Measurements from ENCODE around the gene RIN3.

DNA sequence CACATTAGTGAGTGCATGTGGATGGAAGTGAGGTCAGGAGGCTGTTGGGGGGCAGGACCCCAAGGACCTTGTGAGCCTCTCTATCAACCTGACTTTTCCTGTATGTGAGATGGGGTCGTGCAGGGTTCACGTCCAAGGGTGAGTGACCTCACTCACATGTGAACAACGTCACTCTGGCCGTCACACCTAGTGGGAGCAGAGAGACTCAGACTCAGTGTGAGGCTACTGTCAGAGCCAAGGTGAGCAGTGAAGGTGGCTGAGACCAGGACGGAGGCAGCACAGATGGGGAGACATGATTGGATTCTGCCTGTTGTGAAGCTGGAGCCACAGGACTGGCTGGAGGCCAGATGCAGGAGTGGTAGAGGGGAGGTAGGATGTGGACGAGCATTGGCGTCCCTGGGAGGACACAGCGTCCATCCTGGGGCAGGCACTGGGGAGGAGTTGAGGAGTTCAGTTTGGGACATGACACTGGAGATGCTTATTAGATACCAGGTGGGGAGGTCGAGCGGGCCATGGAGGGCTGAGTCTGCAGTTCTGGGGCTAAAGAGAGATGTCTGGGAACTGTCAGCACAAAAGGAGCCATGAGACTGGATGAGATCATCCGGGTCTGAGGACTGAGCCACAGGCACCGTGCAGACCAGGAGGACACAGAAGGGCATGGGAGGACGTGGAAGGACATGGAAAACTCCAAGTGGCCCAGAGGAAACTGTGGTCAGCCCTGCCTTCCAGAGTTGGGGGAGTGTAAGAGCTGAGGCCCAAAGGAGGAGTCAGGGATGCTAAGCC lies 142.0 kb downstream of the RIN3 start:
- no peak for TF ChIP-seq FOXM1 (IDR thresholded peaks at IDR 0.05; ENCODE audit: borderline replicate concordance)
- no peak for TF ChIP-seq BHLHE40 (IDR thresholded peaks at IDR 0.05; ENCODE audit: borderline replicate concordance)
- no peak for TF ChIP-seq HDGF (IDR thresholded peaks at IDR 0.05; ENCODE audit: borderline replicate concordance)
- TF ChIP-seq, protein P1, sequence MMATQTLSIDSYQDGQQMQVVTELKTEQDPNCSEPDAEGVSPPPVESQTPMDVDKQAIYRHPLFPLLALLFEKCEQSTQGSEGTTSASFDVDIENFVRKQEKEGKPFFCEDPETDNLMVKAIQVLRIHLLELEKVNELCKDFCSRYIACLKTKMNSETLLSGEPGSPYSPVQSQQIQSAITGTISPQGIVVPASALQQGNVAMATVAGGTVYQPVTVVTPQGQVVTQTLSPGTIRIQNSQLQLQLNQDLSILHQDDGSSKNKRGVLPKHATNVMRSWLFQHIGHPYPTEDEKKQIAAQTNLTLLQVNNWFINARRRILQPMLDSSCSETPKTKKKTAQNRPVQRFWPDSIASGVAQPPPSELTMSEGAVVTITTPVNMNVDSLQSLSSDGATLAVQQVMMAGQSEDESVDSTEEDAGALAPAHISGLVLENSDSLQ (IDR thresholded peaks at IDR 0.05), result no peak
- no peak for TF ChIP-seq FOXA1 (IDR thresholded peaks at IDR 0.05)
- no peak for TF ChIP-seq FOXK2 (IDR thresholded peaks at IDR 0.05)
- no peak for TF ChIP-seq ELF4 (IDR thresholded peaks at IDR 0.05)
- no peak for TF ChIP-seq TARDBP (IDR thresholded peaks at IDR 0.05)
- TF ChIP-seq L3MBTL2 (conservative IDR thresholded peaks at IDR 0.05), result no peak
- no peak for TF ChIP-seq ZNF384 (IDR thresholded peaks at IDR 0.05)
- TF ChIP-seq ARNT (IDR thresholded peaks at IDR 0.05), result no peak
- TF ChIP-seq NFRKB (IDR thresholded peaks at IDR 0.05), result no peak
- no peak for TF ChIP-seq CTBP1 (IDR thresholded peaks at IDR 0.05; ENCODE audit: borderline replicate concordance)
- TF ChIP-seq SP1 (IDR thresholded peaks at IDR 0.05), result no peak
